ENCODE measurements around the gene YBX2. TPM values are rescaled to one million over a fixed set of nuclear protein-coding genes. Genes with fewer than 3 reads are reported as not detected.
A peak's percentile ranks its signal among the peaks of the same experiment; 100 is the strongest.

YBX2 gene
- total and polyA plus RNA-seq, 7 donors: 0.28 to 37.6 (median 2.5) TPM

DNA sequence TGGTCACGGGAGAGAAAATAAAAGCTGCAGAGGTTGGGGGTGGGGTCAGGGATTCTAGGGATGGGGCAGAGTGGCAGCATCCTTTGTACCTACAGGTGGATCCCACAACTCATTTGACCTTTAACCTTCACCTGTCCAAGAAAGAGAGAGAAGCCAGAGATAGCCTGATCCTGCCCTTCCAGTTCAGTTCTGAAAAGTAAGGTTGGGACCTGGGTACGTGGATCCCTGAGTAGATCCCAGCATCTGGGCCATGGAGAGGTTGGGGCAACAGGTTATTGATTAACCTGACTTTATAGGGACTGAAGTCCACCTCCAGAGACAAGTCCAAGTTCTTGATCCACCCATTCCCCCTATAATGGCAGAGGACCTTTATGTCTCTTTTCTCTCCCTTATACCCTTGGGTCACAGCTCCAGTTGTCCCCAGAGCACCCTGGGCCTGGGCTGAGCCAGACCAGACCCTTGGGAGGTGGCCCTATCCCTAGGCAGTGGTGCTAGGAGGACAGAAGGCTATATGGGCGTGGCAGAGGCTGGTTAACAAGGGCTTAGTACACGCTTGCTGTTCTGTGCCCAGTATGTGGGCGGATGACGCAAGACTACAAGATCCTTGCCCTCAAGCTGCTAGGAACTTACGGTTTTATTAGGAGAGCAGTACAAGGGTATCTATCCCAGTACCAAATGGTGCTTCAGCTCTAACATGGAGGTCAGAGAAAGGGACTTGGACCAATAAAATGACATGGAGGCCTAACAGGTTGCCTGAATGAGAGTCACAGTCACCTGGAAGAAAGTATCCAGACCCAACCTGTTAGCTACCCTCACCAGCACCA is 35.5 kb downstream of the YBX2 start:
- 19 to 64% methylated on average over 7 of the region's 7 CpGs for WGBS, 2 donors
- peaks cover 10 to 60% (median 34%) of the 10 kb centered on the region in 4 donors for H3K36me3 ChIP-seq
- no peak overlapping the region for H3K4me3 ChIP-seq
- peaks cover 28 to 39% (median 36%) of the 10 kb centered on the region in 3 donors for H3K27me3 ChIP-seq
- no peak for TF ChIP-seq EP300 (IDR thresholded peaks at IDR 0.05)
- TF ChIP-seq, protein P1, sequence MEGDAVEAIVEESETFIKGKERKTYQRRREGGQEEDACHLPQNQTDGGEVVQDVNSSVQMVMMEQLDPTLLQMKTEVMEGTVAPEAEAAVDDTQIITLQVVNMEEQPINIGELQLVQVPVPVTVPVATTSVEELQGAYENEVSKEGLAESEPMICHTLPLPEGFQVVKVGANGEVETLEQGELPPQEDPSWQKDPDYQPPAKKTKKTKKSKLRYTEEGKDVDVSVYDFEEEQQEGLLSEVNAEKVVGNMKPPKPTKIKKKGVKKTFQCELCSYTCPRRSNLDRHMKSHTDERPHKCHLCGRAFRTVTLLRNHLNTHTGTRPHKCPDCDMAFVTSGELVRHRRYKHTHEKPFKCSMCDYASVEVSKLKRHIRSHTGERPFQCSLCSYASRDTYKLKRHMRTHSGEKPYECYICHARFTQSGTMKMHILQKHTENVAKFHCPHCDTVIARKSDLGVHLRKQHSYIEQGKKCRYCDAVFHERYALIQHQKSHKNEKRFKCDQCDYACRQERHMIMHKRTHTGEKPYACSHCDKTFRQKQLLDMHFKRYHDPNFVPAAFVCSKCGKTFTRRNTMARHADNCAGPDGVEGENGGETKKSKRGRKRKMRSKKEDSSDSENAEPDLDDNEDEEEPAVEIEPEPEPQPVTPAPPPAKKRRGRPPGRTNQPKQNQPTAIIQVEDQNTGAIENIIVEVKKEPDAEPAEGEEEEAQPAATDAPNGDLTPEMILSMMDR (IDR thresholded peaks at IDR 0.05): no peak
- peak in 1 of 4 donors; percentile 28 for TF ChIP-seq POLR2AphosphoS5 (IDR thresholded peaks at IDR 0.05)
- TF ChIP-seq POLR2A (IDR thresholded peaks at IDR 0.05): peak in 1 of 2 donors; percentile 68
- intact Hi-C loops (cut with DNase I): loop anchor here (10.0 kb wide), 1 partner anchor 306 kb away; the partner anchor contains the start of gene SENP3
- no peaks in the 10 kb centered on the region for H3K9me3 ChIP-seq
- no peak overlapping the region for H3K27ac ChIP-seq
- H3K4me1 ChIP-seq: peaks cover 0 to 34% (median 25%) of the 10 kb centered on the region in 4 donors
- no peak for DNase-seq

DNA sequence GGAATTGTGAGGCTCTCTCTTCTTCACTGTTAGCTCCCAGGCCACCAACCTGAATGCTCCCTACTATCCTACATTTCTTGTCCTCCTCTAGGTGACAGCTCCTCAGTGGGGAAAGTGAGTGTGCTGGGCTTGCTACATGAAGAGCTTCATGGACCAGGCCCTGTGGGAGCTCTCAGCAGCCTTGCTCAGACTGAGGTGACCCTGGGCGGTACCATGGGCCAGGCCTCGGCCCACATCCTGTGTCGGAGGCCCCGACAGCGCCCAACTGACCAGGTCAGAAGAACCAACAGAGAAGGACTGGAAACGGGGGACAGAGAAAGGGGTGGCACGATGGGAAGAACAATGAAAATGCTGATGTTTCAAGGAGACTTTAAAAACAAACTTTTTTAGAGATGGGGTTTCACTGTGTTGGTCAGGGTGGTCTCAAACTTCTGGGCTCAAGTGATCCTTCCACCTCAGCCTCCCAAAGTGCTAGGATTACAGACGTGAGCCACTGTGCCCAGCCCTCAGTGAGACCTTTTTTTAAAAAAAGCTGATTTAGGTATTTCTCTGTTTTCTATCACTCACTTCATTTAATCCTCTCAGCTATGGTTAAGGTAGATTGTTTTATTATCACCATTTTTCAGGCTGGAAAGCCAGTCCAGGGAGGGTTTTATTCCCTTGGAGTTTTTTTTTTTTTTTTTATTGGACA is 37.5 kb downstream of the YBX2 start:
- intact Hi-C loops (cut with DNase I): loop anchor here (10.0 kb wide), 1 partner anchor 308 kb away; the partner anchor contains the start of gene SENP3

DNA sequence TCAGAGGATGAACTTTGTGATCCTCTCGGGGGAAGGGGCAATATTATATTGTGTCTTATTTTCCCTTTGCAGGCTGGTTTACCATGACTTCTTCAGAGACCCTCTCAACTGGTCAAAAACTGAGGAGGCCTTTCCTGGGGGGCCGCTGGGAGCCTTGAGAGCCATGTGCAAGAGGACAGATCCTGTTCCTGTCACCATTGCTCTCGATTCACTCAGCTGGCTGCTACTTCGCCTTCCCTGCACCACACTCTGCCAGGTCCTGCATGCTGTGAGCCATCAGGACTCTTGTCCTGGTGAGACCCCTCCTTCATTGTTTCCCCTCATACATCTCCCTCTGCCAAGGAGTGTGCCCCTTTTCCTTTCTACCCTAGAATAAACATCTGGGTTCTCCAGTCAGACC is 39.9 kb downstream of the YBX2 start:
- H3K36me3 ChIP-seq: peaks cover 10 to 56% (median 34%) of the 10 kb centered on the region in 4 donors
- H3K27ac ChIP-seq: no peak overlapping the region
- H3K27me3 ChIP-seq: no peaks in the 10 kb centered on the region
- DNase-seq: no peak
- intact Hi-C loops (cut with DNase I): loop anchor here (10.0 kb wide), 1 partner anchor 310 kb away; the partner anchor contains the start of gene SENP3
- no peak for TF ChIP-seq POLR2A (IDR thresholded peaks at IDR 0.05)
- no peak for TF ChIP-seq EP300 (IDR thresholded peaks at IDR 0.05)
- no peak for TF ChIP-seq POLR2AphosphoS5 (IDR thresholded peaks at IDR 0.05)
- TF ChIP-seq, protein P1 (IDR thresholded peaks at IDR 0.05): no peak
- 76 to 91% methylated on average over 4 of the region's 4 CpGs for WGBS, 2 donors
- no peaks in the 10 kb centered on the region for H3K9me3 ChIP-seq
- no peak overlapping the region for H3K4me3 ChIP-seq
- H3K4me1 ChIP-seq: peaks cover 0 to 29% (median 24%) of the 10 kb centered on the region in 4 donors

More for the DNA sequence above, 37.5 kb downstream of the YBX2 start:
- peaks cover 0 to 30% (median 23%) of the 10 kb centered on the region in 4 donors for H3K4me1 ChIP-seq
- no peak for TF ChIP-seq POLR2AphosphoS5 (IDR thresholded peaks at IDR 0.05)
- TF ChIP-seq, protein P1 (IDR thresholded peaks at IDR 0.05): no peak
- no peak for TF ChIP-seq EP300 (IDR thresholded peaks at IDR 0.05)
- no peak for TF ChIP-seq POLR2A (IDR thresholded peaks at IDR 0.05)
- H3K4me3 ChIP-seq: no peak overlapping the region
- H3K27ac ChIP-seq: no peak overlapping the region
- H3K27me3 ChIP-seq: peaks cover 14 to 18% (median 18%) of the 10 kb centered on the region in 3 donors
- peaks cover 10 to 60% (median 34%) of the 10 kb centered on the region in 4 donors for H3K36me3 ChIP-seq
- WGBS, 2 donors: 84 to 91% methylated on average over 8 of the region's 8 CpGs
- H3K9me3 ChIP-seq: no peaks in the 10 kb centered on the region
- DNase-seq: no peak

DNA sequence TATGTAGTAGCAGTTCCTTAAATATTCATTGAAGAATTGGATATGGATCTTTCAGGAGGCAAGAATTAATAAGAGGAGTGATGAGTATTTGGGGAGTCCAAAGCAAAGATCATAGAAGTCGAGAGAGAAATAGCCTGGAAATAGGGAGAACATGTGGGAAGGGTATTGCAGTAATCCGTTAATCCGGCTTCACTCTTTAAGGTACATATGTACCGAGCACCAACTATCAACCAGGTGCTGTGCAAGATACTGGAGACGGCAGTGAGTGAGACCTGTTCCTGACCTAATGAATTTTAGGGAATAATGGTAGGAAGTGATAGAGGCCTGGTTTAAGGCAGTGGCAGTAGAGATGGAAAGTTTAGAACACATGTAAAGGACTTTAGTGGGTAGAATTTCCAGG is 41.4 kb downstream of the YBX2 start:
- Histone ChIP-seq H3K27me3 (no peaks in the 10 kb centered on the region), H3K9me3 (no peaks in the 10 kb centered on the region), H3K27ac (peak overlapping the region; percentile 97 to 99 (median 98)), H3K4me1 (peaks cover 0 to 43% (median 35%) of the 10 kb centered on the region in 4 donors), H3K4me3 (peak overlapping the region; percentile 79 to 99 (median 88)), H3K36me3 (peaks cover 5 to 41% (median 28%) of the 10 kb centered on the region in 4 donors)
- intact Hi-C loops (cut with DNase I): loop anchor here (2.0 to 10.0 kb wide), 2 partner anchors 28 to 312 kb away; partner anchors contain the start of genes SENP3 and SLC2A4
- DNase-seq: no peak
- TF ChIP-seq EP300 (IDR thresholded peaks at IDR 0.05): no peak
- TF ChIP-seq POLR2AphosphoS5 (IDR thresholded peaks at IDR 0.05): no peak
- TF ChIP-seq, protein P1 (IDR thresholded peaks at IDR 0.05): no peak
- TF ChIP-seq POLR2A (IDR thresholded peaks at IDR 0.05): no peak
- 34 to 77% methylated on average over 5 of the region's 5 CpGs for WGBS, 2 donors
